Right lobe of liver (tissue), 4 donors: ENCODE measurements around the gene RSU1.

Experiments
- POLR2A ChIP-seq: fragments of 450-650 bp; IDR thresholded peaks from one replicate; pipeline ENCODE4 v1.6.1; 2017; ENCODE audit warnings: antibody characterized with exemption, mild to moderate bottlenecking
- TF ChIP-seq, protein P1 (sequence below), 4 donors: fragments of 200-600 bp in 3 of 4; fragments of 450-650 bp in 1 of 4; IDR thresholded peaks; one replicate each; pipeline versions ENCODE4 v1.5.1 to v1.8.0; 2016 to 2022; ENCODE audit warnings: antibody characterized with exemption in 4 of 4, mild to moderate bottlenecking in 2 of 4
- donor health status: DM: no; HTN: no; CAD: no.
- donor health status: DM: no; HTN: no; CAD: no.
- donor health status: DM: no; HTN: yes; CAD: no.

DNA sequence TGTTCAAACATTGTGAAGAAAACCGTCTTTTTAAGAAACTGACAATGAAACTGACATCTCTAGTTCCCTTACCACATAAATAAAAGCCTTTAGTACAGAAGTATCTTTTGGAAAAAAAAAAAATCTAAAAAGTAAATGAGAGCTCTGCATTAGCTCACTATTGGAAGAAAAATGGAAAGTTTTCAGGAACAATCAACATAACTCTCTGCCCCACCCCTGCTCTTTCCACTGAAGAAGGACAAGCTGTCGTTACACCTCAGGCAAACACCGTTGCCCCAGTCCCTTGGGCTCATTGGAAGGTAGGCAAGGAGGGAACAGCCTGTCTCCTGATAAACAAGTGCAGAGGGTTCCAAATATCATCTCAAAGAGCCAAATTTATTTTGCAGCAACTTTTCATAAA lies 273.1 kb downstream of the RSU1 start:
- TF ChIP-seq POLR2A, result no peak
- TF ChIP-seq, protein P1, sequence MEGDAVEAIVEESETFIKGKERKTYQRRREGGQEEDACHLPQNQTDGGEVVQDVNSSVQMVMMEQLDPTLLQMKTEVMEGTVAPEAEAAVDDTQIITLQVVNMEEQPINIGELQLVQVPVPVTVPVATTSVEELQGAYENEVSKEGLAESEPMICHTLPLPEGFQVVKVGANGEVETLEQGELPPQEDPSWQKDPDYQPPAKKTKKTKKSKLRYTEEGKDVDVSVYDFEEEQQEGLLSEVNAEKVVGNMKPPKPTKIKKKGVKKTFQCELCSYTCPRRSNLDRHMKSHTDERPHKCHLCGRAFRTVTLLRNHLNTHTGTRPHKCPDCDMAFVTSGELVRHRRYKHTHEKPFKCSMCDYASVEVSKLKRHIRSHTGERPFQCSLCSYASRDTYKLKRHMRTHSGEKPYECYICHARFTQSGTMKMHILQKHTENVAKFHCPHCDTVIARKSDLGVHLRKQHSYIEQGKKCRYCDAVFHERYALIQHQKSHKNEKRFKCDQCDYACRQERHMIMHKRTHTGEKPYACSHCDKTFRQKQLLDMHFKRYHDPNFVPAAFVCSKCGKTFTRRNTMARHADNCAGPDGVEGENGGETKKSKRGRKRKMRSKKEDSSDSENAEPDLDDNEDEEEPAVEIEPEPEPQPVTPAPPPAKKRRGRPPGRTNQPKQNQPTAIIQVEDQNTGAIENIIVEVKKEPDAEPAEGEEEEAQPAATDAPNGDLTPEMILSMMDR (IDR thresholded peaks at IDR 0.05), result no peak
